IPS-18c (cell line): Measurements from ENCODE around the gene PPDPF.
"Not testable (repeated sequence)": the region's sequence is repeated elsewhere in the genome, so short reads cannot be mapped to it uniquely, and the experiment has no call there.

ENCODE experiments used
- H3K4me3 ChIP-seq: 2 replicates; pipeline ENCODE4 v1.7.0; 2013; ENCODE audit warnings: low read depth, mild to moderate bottlenecking, low read length, moderate library complexity; ENCODE audit not compliant: insufficient read depth
- H3K9me3 ChIP-seq: one replicate; pipeline ENCODE4 v1.6.1; 2013; ENCODE audit warnings: mild to moderate bottlenecking, low read length, moderate library complexity; ENCODE audit not compliant: control insufficient read depth, insufficient read depth

The PPDPF gene

GRCh38 chr20:63562461-63563224, 42.1 kb downstream of the PPDPF start:
- H3K4me3 ChIP-seq, result no peak overlapping the region
- H3K9me3 ChIP-seq, result no peaks in the 10 kb centered on the region

- H3K9me3 ChIP-seq, result no peaks in the 10 kb centered on the region
- H3K4me3 ChIP-seq, result no peak overlapping the region
These were observed 42.8 kb downstream of the PPDPF start for GRCh38 chr20:63563225-63563935.

GRCh38 chr20:63564036-63564810, 43.7 kb downstream of the PPDPF start:
- Histone ChIP-seq H3K4me3 (no peak overlapping the region), H3K9me3 (no peaks in the 10 kb centered on the region)

- H3K4me3 ChIP-seq, result no peak overlapping the region
These were observed 44.6 kb downstream of the PPDPF start for GRCh38 chr20:63565021-63565698.

GRCh38 chr20:63565699-63566335, 45.3 kb downstream of the PPDPF start:
- H3K9me3 ChIP-seq, result no peaks in the 10 kb centered on the region
- no peak overlapping the region for H3K4me3 ChIP-seq

More at GRCh38 chr20:63565021-63565698, 44.6 kb downstream of the PPDPF start:
- no peaks in the 10 kb centered on the region for H3K9me3 ChIP-seq

GRCh38 chr20:63566395-63567135, 46.0 kb downstream of the PPDPF start:
- no peaks in the 10 kb centered on the region for H3K9me3 ChIP-seq

GRCh38 chr20:63567136-63567385, 46.5 kb downstream of the PPDPF start:
- H3K9me3 ChIP-seq, result no peaks in the 10 kb centered on the region
- H3K4me3 ChIP-seq, result no peak overlapping the region

More at GRCh38 chr20:63566395-63567135, 46.0 kb downstream of the PPDPF start:
- H3K4me3 ChIP-seq, result no peak overlapping the region

GRCh38 chr20:63567386-63568169, 47.0 kb downstream of the PPDPF start:
- H3K4me3 ChIP-seq, result no peak overlapping the region

GRCh38 chr20:63568170-63568981, 47.8 kb downstream of the PPDPF start:
- Histone ChIP-seq H3K9me3 (no peaks in the 10 kb centered on the region), H3K4me3 (no peak overlapping the region)

More at GRCh38 chr20:63567386-63568169, 47.0 kb downstream of the PPDPF start:
- no peaks in the 10 kb centered on the region for H3K9me3 ChIP-seq

- Histone ChIP-seq H3K9me3 (no peaks in the 10 kb centered on the region), H3K4me3 (no peak overlapping the region)
These were observed 48.7 kb downstream of the PPDPF start for GRCh38 chr20:63568986-63569949.

GRCh38 chr20:63570281-63571086, 49.9 kb downstream of the PPDPF start:
- no peak overlapping the region for H3K4me3 ChIP-seq
- no peaks in the 10 kb centered on the region for H3K9me3 ChIP-seq

GRCh38 chr20:63571087-63571478, 50.5 kb downstream of the PPDPF start:
- H3K9me3 ChIP-seq, H3K4me3 ChIP-seq: not testable (repeated sequence)
